ENCODE data around the gene MYCBPAP. TPM values are rescaled to one million over a fixed set of nuclear protein-coding genes. Genes with fewer than 3 reads are reported as not detected.

Gene MYCBPAP
- total RNA-seq, 1 donor from 2014 or later: 0.46 TPM

GRCh38 chr17:50568659-50569058, 60.4 kb downstream of the MYCBPAP start:
- no peak for DNase-seq (ENCODE audit: low read depth, low spot score)

- no peak for DNase-seq (ENCODE audit: low read depth, low spot score)
Measured at GRCh38 chr17:50569592-50569991, 61.4 kb downstream of the MYCBPAP start.

- no peak for DNase-seq (ENCODE audit: low read depth, low spot score)
Measured at GRCh38 chr17:50570032-50570431, 61.8 kb downstream of the MYCBPAP start.

DNA sequence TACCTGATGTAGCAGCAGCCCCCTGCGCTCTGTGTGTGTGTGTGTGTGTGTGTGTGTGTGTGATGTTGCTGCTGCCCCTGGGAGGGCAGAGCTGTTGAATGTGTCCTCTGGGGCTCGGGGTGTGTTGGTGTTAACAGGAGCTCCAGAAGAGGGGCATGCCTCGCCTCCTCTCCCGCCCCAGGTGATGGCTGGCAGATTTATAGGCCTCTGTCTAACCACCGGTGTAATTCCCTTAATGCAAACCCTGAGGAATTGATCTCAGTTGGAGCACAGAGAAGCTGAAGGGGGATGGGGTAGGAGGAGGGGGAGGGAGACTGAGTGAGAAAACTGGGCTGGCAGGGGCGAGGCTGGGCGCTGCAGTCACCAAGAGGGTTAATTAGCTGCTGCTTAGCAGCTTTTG, 62.3 kb downstream of the MYCBPAP start:
- DNase-seq (ENCODE audit: low read depth, low spot score): no peak

GRCh38 chr17:50571681-50572080, 63.4 kb downstream of the MYCBPAP start:
- DNase-seq (ENCODE audit: low read depth, low spot score): no peak

GRCh38 chr17:50572541-50572940, 64.3 kb downstream of the MYCBPAP start:
- no peak for DNase-seq (ENCODE audit: low read depth, low spot score)

DNA sequence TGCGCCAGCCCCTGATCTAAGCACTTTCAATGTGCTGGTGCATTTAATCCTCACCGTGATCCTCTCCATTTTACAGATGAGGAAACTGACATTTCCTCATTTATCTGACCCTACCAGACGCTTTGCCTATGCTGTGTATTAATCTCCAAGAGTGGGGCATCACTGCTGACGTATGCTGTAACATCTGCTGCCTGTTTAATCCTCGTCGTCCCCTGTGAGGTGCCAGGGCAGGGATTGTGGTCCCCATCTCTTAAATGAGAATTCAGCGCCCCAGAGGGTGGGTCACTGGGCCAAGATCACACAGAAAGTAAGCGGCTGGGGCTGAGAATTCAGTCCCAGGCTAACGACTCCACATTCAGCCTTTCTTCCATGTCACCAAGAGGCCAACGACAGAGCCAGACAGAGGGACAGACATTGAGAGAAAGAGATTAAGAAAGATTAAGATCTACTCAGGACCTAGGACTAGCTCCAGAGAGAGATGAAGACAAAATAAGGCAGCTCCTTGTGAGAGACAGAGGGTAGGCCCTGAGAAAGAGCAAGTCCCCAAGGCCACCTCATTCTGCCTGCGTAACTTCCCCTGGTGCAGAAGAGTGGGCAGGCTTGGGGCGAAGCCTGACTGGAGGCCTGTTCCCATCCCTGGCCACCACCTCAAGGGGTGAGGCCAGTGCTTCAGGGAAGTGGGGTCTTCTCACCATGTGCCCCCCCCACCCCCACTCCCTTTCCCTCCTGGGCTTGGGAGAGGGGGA, 65.8 kb downstream of the MYCBPAP start:
- no peak for DNase-seq (ENCODE audit: low read depth, low spot score)

GRCh38 chr17:50575581-50576210, 67.5 kb downstream of the MYCBPAP start:
- DNase-seq (ENCODE audit: low read depth, low spot score): no peak

DNA sequence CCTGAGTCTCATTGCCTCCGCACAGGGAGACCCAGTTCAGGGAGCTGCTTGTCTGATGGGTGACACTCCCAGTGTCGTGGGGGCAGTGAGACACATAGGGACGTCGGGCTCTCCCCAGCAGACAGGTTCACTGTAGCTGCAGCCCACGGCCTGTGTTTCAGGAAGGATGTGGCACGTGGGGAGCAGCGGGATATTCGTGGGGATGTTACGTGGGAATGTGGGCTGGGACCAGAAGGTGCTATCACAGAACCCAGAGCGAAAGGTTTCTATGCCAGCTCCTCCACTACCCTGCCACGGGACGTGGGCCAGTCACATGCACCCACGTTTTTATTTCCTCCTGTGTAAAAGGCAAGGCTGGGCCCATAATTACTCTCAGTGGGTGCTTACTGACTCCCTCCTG, 68.6 kb downstream of the MYCBPAP start:
- no peak for DNase-seq (ENCODE audit: low read depth, low spot score)

DNA sequence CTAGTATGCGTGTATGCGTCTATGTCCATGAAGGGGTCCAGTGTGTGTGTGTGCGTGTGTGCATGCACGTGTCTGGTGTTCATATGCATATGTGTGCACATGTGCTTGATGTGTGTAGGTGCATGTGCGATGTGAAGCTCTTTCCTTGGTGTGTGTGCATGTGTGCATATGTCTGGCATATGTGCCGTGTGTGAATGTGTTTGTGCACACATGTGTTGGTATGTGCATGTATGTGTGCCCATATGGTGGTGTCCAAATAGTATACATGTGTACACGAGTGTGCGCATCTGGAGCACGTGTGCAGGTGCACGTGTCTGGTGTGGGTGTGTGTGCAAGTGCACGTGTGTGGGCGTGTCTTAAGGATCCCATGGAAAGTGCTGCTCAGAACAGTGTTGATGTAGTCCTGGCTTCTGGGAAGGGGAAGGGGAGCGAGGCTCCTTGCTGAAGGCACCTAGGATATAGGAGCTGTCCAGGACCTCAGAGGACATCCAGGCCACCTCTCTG, 69.3 kb downstream of the MYCBPAP start:
- no peak for DNase-seq (ENCODE audit: low read depth, low spot score)

- DNase-seq (ENCODE audit: low read depth, low spot score): no peak
Measured at GRCh38 chr17:50578173-50578572, 69.9 kb downstream of the MYCBPAP start.

DNA sequence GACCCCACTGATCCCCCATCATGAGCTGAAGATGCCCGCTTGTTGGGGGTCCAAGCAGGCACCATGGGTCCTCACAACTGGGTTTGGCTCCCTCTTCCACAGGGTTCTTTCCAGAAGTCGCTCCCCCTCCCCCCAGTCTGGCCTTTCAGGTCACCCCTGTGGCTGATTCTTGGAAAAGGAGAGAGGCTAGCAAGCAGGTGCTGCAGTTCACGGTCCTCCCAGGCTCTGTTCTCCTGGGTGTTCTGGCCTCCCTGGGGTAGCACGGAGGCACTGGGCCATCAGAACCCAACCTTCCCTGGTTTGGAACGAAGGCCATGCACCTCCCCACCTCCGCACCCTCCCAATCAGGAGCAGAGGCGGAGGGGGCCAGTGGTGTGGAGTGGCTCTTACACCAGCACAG, 71.2 kb downstream of the MYCBPAP start:
- no peak for DNase-seq (ENCODE audit: low read depth, low spot score)

DNA sequence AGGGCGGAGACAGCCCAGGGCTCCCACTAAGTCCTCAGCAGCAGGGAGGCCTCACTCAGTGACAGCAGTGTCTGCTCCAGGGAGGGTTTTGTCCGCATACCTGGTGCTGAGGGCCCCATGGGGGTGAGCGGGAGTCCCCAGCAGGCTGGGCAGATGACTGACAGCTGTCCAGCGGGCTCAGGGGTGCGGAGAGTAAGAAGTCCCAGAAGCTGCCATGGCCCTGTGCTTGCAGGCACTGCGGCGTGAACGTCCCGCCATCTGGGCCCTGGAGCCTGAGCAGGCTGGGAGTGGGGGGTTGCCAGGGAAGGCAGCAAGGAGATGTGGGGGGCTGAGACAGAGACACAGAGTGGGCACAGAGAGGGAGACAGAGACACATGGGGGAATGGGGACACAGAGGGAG, 72.4 kb downstream of the MYCBPAP start:
- no peak for DNase-seq (ENCODE audit: low read depth, low spot score)

Other genes starting within 250 kb of the MYCBPAP start
- not detected in 2 replicates for gene TMEM92, start 234.0 kb upstream of the MYCBPAP start, total RNA-seq
- gene XYLT2, start 162.3 kb upstream of the MYCBPAP start, total RNA-seq: 36.6 and 41.8 TPM in 2 replicates
- gene MRPL27, start 135.3 kb upstream of the MYCBPAP start, total RNA-seq: 52.2 and 56.8 TPM in 2 replicates
- gene EME1, start 135.2 kb upstream of the MYCBPAP start, total RNA-seq: 4.6 and 5.5 TPM in 2 replicates
- gene LRRC59, start 110.9 kb upstream of the MYCBPAP start, total RNA-seq: 227 and 285 TPM in 2 replicates
- gene ACSF2, start 82.2 kb upstream of the MYCBPAP start, total RNA-seq: 10.0 and 10.5 TPM in 2 replicates
- gene CHAD, start 39.6 kb upstream of the MYCBPAP start, total RNA-seq: not detected in 2 replicates
- gene RSAD1, start 29.6 kb upstream of the MYCBPAP start, total RNA-seq: 27.0 and 28.2 TPM in 2 replicates
- gene EPN3, start 24.3 kb downstream of the MYCBPAP start, total RNA-seq: 0.04 and 0.07 TPM in 2 replicates
- gene SPATA20, start 38.7 kb downstream of the MYCBPAP start, total RNA-seq: 47.2 and 57.8 TPM in 2 replicates
- gene CACNA1G, start 52.3 kb downstream of the MYCBPAP start, total RNA-seq: 0.04 TPM in 1 of 2 replicates, not detected in the other
- 2.4 and 3.6 TPM in 2 replicates for gene ABCC3, start 126.4 kb downstream of the MYCBPAP start, total RNA-seq
- 34.2 and 40.7 TPM in 2 replicates for gene ANKRD40, start 199.5 kb downstream of the MYCBPAP start, total RNA-seq
- 18.1 and 27.9 TPM in 2 replicates for gene LUC7L3, start 211.2 kb downstream of the MYCBPAP start, total RNA-seq